Endothelial cell (in vitro differentiated cells): ENCODE results near the gene ARL8A. TPM values are rescaled to one million over a fixed set of nuclear protein-coding genes. Genes with fewer than 3 reads are reported as not detected.
"Not testable (repeated sequence)": the region's sequence is repeated elsewhere in the genome, so short reads cannot be mapped to it uniquely, and the experiment has no call there.

ENCODE experiments used
- DNase-seq: peaks from one replicate; pipeline ENCODE4 v3.0.0; 2021; ENCODE audit warnings: low spot score
- H3K27ac Mint-ChIP-seq: one replicate; pipeline ENCODE4 v1.8.0; 2021; ENCODE audit warnings: mixed read lengths, inconsistent platforms; ENCODE audit not compliant: unreplicated experiment
- H3K27me3 Mint-ChIP-seq: one replicate; pipeline ENCODE4 v1.8.0; 2021; ENCODE audit warnings: mild to moderate bottlenecking, moderate library complexity, mixed read lengths, inconsistent platforms; ENCODE audit not compliant: unreplicated experiment
- H3K36me3 Mint-ChIP-seq: one replicate; pipeline ENCODE4 v1.8.0; 2021; ENCODE audit warnings: mild to moderate bottlenecking, low read depth, mixed read lengths, inconsistent platforms; ENCODE audit not compliant: unreplicated experiment
- H3K4me1 Mint-ChIP-seq: one replicate; pipeline ENCODE4 v1.8.0; 2021; ENCODE audit warnings: mild to moderate bottlenecking, mixed read lengths, inconsistent platforms; ENCODE audit not compliant: unreplicated experiment
- H3K4me3 Mint-ChIP-seq: one replicate; pipeline ENCODE4 v1.8.0; 2021; ENCODE audit warnings: mild to moderate bottlenecking, mixed read lengths, inconsistent platforms; ENCODE audit not compliant: unreplicated experiment
- H3K9me3 Mint-ChIP-seq: one replicate; pipeline ENCODE4 v1.8.0; 2021; ENCODE audit warnings: mixed read lengths, inconsistent platforms; ENCODE audit not compliant: unreplicated experiment
- CTCF ChIP-seq: fragments of 200-600 bp; sonication (generic); IDR thresholded peaks from one replicate; pipeline ENCODE4 v1.5.0; 2021; ENCODE audit warnings: antibody characterized with exemption; ENCODE audit not compliant: unreplicated experiment
- total RNA-seq: library from RNA; stranded (reverse); fragmentation: NEBNext Ultra II Directional; extraction: Animal tissue kit (Norgen Biotek cat#: 25700); gene quantifications from one replicate; pipeline ENCODE4 v1.2.1, GENCODE V29; 2021; ENCODE audit not compliant: unreplicated experiment

The ARL8A gene
- total RNA-seq, 1 donor from 2014 or later = 38.8 TPM

GRCh38 chr1:202186327-202186726 lies 41.8 kb upstream of the ARL8A start:
- H3K36me3 Mint-ChIP-seq = no peaks in the 10 kb centered on the region
- H3K27me3 Mint-ChIP-seq = peaks cover 22% of the 10 kb centered on the region
- no peak for DNase-seq
- no peaks in the 10 kb centered on the region for H3K4me1 Mint-ChIP-seq
- no peak overlapping the region for H3K27ac Mint-ChIP-seq
- no peak for TF ChIP-seq CTCF
- H3K4me3 Mint-ChIP-seq = no peak overlapping the region
- no peaks in the 10 kb centered on the region for H3K9me3 Mint-ChIP-seq

GRCh38 chr1:202184750-202185460 lies 40.4 kb upstream of the ARL8A start:
- TF ChIP-seq CTCF = peak; percentile 78
- Mint-ChIP-seq H3K4me1 (no peaks in the 10 kb centered on the region), H3K27me3 (peaks cover 22% of the 10 kb centered on the region), H3K36me3 (no peaks in the 10 kb centered on the region), H3K4me3 (no peak overlapping the region), H3K9me3 (no peaks in the 10 kb centered on the region), H3K27ac (no peak overlapping the region)
- peak; percentile 92 for DNase-seq

GRCh38 chr1:202182040-202182877 lies 37.7 kb upstream of the ARL8A start:
- no peaks in the 10 kb centered on the region for H3K4me1 Mint-ChIP-seq
- H3K9me3 Mint-ChIP-seq = no peaks in the 10 kb centered on the region
- H3K27me3 Mint-ChIP-seq = peaks cover 17% of the 10 kb centered on the region
- H3K27ac Mint-ChIP-seq = no peak overlapping the region
- TF ChIP-seq CTCF = no peak
- DNase-seq = no peak
- H3K36me3 Mint-ChIP-seq = no peaks in the 10 kb centered on the region
- H3K4me3 Mint-ChIP-seq = no peak overlapping the region

- no peak for DNase-seq
- H3K4me1 Mint-ChIP-seq = no peaks in the 10 kb centered on the region
- H3K27ac Mint-ChIP-seq = no peak overlapping the region
- no peaks in the 10 kb centered on the region for H3K9me3 Mint-ChIP-seq
- H3K36me3 Mint-ChIP-seq = no peaks in the 10 kb centered on the region
- H3K4me3 Mint-ChIP-seq = no peak overlapping the region
- no peak for TF ChIP-seq CTCF
- H3K27me3 Mint-ChIP-seq = peaks cover 17% of the 10 kb centered on the region
These were observed 37.0 kb upstream of the ARL8A start for GRCh38 chr1:202181586-202181985.

GRCh38 chr1:202180751-202181139 lies 36.2 kb upstream of the ARL8A start:
- not testable (repeated sequence) for H3K4me1 Mint-ChIP-seq, H3K36me3 Mint-ChIP-seq, H3K9me3 Mint-ChIP-seq, H3K4me3 Mint-ChIP-seq, DNase-seq, H3K27ac Mint-ChIP-seq
- H3K27me3 Mint-ChIP-seq = peaks cover 15% of the 10 kb centered on the region
